ENCODE results near the gene EID1.

GRCh38 chr15:48855501-48856440 is 22.2 kb upstream of the EID1 start:
- TF ChIP-seq POLR2AphosphoS5 (IDR thresholded peaks at IDR 0.05; ENCODE audit: low read depth, low read length) = no peak
- TF ChIP-seq CTCF (IDR thresholded peaks at IDR 0.05) = peak; percentile 66
- TF ChIP-seq YY1 (IDR thresholded peaks at IDR 0.05; ENCODE audit: low read depth) = no peak
- TF ChIP-seq MAX (IDR thresholded peaks at IDR 0.05; ENCODE audit: low read depth) = no peak
- no peak for TF ChIP-seq TAF1 (IDR thresholded peaks at IDR 0.05; ENCODE audit: borderline replicate concordance, low read depth, low read length)
- TF ChIP-seq NFIC (IDR thresholded peaks at IDR 0.05; ENCODE audit: borderline replicate concordance) = no peak
- TF ChIP-seq FOXJ3 (CRISPR knock-in tag; IDR thresholded peaks at IDR 0.05) = no peak
